GM21423 (cell line): ENCODE measurements around the gene LIN52.

ENCODE experiments used
- ATAC-seq: cut with Tn5 transposase; IDR thresholded peaks from one replicate; pipeline ENCODE4 v1.9.1; 2021; ENCODE audit warnings: mild to moderate bottlenecking, moderate library complexity; ENCODE audit not compliant: unreplicated experiment

The LIN52 gene

DNA sequence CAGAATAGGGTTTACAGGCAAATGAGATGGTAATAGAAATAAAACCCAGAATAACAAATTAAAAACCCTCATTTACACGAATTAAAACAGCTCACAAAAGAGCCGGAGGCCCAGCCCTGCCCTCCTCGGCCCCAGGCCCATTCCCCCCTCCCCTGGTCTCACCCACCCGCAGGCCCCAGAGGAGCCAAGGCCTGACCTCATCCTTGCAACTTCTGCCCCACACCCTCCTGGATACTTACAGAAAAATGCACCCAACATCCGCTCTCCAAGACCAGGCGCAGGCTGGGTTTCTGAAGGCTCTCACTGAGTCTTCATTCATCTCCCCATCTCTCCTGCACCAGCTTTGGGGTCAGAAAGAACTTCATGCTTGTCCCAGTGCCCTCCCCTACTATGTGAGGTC is 138.3 kb downstream of the LIN52 start:
- ATAC-seq = no peak

DNA sequence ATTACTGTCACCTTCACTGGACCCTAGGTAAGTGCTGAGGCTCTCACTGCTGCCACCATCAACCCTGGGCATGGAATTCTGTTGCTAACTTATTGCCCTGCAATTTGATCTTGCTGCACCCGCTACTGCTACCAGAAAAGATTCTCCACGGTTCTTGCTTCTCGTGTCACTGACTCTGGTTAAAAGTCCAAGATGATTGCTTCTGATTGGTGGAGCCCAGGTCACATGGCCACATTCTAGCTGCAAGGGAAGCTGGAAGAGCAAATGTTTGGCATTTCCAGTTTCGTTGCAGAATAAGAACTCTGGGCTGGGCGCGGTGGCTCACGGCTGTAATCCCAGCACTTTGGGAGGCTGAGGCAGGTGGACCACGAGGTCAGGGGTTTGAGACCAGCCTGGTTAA is 147.0 kb downstream of the LIN52 start:
- no peak for ATAC-seq

DNA sequence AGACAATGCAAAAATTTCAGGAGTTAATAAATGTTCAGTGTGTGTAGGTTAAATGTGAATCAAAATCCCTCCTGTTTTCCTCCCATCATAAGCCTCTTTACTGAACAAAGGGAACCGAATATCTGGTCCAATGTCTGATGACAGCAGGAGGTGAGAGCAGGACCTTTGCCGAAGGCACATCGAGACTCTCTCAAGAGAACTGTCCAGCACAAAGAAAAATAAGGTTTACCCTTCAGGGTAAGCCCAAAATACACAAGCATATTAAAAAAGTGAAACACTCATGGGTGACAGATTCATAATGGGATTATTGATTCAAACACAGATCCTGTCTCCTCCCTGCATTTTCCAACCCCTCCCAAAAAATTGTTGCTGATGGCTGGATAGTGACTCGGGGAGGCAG is 150.3 kb downstream of the LIN52 start:
- no peak for ATAC-seq

DNA sequence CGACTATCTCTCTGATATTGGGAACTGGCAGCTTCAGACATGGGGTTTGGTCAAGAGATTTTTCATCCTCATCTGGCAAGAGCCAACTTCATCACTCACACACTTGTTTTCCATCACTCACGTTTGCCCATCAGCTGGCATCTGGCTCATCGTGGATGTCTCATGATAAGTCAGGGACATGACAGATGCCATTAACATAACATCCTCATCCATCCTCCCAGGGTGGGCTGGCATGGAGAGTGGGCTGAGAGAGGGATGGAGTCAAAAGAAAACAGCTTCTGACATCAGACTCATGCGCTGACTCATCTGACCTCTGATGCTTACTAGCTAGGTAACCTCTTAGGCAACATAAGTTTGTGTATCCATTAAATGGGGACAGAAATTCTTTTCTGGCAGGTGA is 152.7 kb downstream of the LIN52 start:
- ATAC-seq = no peak

DNA sequence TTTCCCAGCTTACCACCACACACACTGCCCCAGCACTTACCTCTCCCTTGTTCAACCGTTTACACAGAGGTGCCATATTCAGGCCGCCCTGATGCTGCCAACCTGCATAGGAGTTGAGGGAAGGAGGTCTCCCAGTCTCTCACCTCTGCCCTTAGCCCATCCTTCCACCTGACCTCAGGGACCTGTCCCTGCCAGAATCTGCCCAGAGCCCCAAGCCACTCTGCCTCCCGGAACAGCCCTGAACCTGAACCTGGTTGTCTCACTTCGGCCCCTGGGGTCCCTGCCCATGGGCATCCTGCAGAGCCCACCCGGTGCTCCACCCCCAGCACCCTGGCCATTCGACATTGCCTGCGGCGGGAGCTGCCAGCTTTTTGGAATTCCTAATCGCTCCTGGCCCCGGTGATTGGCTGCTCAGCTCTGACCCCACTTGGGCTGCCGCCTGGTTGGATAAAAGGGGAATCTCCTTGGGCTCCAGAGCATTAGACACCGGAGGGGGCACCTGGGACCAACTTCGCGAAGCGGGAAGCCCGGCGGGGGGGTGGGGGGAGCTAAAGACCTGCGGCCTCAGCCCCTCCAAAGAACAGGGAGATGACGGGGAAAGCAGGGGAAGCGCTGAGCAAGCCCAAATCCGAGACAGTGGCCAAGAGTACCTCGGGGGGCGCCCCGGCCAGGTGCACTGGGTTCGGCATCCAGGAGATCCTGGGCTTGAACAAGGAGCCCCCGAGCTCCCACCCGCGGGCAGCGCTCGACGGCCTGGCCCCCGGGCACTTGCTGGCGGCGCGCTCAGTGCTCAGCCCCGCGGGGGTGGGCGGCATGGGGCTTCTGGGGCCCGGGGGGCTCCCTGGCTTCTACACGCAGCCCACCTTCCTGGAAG is 154.5 kb downstream of the LIN52 start, which contains the start of gene VSX2:
Gene VSX2, plus strand, starts transcription at position 476 of the 874 bp plus-strand sequence. Its CDS starts 113 bp downstream, at position 589.
- ATAC-seq = no peak

DNA sequence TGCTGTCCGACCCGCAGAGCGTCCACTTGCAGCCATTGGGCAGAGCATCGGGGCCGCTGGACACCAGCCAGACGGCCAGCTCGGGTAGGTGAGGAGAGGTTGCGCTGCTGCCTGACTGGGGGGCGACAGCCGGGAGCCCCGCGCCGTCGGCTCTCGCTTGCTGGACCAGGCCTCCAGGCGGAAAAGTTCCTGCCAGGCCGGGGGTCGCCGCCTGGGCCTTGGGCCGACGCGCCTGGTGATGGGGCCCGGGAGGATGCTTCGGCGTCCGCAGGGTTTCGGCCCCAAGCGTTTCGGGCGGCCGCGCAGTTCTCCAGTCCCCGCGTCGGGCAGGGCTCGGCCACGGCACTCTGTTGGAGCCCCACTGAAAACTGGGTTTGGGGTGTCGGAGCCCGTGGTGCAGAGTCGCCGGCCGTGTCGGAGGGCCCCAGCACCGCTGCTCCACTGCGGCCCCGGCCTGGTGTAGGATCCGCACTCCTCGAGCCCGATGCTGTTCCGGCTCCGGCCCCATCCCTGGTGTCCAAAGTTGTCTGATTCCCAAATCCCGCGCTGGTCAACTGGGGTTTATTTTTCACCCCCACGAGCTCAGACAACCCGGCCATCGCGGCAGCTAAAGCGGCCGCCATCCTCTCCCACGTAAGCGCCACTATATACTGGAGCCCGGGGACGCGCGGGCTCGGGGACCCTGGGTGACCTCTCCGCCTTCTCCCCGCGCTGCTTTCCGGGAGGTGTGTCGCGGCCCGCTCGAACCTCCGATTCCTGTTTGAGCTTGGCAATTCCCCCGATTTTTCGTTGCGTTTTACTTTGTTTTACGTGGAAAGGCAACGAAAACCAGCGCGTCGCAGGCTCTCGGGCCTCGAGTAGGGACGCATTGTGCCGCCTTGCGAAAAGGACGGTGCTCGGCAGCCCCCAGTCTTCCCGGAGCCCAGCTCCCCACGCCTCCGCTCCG is 155.4 kb downstream of the LIN52 start:
- ATAC-seq = no peak

DNA sequence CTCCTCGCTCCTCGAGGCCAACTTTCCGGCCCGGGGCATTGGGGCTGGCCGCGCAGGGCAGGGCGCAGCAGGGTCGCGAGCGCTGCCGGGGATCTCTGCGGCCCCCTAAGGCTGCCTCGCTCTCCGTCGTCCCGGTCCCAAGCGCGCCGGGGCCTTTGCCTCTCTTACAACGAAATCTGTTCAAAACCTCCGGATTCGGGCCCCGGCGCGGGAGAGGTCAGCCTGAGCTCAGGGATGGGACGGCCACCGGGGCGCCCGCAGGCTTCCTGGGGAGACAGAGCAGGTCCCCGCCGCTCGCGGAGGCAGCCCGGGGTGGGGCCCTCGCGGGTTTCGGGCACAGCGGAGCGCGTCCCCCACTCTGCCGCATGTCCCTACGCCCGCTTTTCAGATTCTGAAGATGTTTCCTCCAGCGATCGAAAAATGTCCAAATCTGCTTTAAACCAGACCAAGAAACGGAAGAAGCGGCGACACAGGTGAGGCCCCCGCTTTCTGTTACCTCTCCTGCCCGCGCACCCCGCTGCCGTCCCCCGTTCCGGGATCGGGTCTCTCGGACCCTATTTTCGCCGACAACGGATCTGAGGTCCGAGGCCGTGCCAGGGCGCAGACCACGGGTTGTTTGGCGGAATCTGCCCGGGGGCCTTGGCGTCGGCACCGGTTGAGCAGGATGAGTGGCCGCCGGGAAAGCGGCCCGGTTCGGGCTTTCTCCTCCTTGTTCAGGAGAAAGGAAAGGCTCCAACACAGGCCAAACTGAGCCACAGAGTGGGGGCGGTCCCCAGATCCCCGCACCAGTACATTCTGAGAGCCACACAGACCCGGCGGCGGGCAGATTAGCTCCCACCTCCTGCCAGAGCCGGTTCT is 156.3 kb downstream of the LIN52 start:
- no peak for ATAC-seq

DNA sequence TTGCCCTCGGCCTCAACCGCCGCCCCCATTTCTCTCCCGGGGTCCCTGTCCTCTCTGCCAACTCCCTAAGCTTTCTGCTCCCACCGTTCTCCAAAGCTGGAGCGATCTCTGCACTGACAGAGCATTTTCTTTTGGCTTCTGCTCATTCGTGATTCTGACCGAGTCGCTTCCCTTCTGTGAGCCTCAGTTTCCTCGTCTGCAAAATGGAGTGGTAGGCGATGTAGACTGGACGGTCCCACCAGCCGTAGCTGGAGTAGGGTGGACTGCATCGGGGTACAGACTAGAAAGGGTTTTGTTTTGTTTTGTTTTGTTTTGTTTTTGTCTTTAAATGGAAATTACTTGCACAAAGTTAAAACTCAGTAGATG is 156.9 kb downstream of the LIN52 start:
- no peak for ATAC-seq

DNA sequence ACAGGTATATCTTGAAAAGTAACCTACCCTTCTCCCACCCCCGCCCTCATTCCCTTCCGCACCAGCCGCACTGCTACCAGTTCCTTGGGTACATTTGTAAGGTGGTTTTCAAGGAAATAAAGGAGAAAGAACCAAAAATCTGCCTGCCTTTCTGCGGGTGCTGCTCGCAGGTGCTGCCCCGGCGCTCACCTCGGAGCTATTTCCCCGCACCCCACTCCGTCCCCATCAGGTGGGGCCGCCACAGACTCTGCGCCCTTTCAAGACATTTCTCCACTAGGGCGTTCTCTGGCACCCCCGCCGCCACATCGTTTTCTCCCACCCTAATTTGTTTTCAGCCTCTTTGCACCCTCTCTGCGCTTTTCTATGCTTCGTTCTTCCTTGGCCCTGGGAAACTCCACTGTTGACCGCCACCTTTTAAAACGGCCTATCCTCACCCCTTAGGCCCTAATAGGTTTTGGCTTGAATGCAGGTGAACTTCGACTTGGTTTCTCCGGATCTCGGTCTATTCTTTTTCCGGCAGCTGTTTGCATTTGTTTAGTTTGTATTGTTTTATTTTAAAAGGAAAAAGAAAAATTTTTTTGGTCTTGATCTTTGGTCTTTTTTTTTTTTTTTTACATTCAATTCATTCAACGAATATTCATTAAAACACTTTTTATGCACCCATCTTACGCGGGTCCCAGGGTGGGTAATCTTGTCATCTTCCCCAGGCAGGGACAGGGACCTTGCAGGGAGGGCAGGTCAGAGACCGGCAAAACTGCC is 157.4 kb downstream of the LIN52 start:
- ATAC-seq = no peak

DNA sequence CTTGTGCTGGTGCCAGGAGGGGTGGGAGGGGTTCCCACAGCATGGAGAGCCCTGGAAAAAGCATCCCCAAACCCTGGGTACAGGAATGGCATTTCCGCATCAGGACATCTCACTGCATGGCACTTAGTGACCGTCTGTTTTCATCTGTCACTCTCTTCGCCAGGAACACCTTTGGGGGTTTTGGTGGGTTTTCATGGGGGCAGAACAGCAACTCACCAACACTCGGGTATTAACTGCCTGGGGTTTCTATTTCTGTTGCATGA is 158.0 kb downstream of the LIN52 start:
- ATAC-seq = no peak

DNA sequence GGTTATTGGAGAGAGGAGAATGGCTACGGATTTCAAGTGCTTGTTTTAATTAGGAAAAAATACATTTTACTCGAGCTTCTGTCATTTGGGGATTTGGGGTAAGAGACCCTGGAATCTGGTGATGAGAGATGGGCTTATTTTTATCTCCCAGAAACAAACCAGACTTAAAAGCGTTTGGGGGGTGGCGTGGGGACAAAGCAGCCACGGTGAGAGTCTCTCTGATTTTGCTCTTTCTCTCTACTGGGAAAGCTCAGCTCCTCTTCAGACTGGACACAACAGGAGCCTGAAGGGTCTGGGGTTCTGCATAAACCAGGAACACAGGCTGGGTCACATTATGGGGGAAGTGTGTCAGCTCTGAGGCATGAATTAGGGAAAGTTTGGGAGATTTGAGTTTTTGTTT is 158.3 kb downstream of the LIN52 start:
- ATAC-seq = no peak

DNA sequence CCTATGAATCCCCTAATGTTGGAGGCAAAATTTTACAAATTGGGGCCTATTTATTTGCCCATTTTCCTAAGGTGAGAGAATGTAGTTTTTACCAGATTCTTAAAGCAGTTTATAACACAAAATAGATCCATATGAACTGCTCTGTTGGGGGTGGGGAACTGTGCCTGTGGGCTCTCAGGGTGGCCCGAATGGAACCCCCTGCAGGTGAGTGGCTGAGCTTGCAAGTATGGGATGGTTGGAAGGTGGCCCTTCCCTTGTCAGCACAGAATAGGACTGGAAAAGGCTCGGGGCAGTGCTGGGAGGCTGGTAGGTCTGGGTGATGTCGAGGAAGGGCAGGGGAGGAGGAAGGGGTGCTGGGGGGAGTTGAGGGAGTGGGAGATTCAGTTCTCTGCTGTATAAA is 159.4 kb downstream of the LIN52 start:
- no peak for ATAC-seq

DNA sequence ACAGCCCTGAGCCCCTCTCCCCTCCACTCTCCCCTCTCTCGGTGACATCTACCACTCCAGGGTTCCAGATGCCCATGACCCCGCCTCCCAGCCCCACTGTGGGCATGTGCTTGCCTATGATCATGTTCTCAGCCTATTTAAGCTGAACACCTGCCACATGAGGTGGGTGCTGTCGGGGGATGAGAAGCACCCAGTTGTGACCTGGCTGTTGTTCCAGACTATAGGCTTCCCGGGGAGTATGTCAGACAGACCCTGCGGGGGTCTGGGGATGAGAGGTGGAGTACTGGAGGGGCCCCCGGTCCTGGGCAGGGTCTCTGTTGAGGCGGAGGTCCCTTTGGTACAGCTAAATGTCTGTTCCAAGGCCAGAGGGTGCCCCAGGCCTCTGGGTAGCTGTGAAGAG is 160.5 kb downstream of the LIN52 start:
- no peak for ATAC-seq

DNA sequence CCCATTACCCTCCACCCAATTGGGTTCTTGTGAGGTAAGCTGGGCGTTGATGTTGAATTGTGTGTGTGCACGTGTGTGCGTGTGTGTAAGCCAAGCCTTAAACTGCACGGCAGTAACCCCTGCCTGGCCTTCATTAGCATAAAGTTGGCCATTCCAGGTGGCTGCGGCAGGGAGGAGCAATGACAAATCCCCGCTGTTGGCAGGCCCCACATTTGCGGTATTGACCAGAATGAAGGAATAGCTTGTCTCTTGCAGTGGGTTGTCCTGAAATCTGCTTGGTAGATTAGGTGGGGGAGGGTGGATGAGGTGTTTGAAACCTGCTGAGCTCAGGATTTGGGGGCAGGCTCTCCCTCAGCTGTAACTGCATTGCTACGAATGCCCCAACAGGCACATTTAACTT is 161.8 kb downstream of the LIN52 start:
- no peak for ATAC-seq

DNA sequence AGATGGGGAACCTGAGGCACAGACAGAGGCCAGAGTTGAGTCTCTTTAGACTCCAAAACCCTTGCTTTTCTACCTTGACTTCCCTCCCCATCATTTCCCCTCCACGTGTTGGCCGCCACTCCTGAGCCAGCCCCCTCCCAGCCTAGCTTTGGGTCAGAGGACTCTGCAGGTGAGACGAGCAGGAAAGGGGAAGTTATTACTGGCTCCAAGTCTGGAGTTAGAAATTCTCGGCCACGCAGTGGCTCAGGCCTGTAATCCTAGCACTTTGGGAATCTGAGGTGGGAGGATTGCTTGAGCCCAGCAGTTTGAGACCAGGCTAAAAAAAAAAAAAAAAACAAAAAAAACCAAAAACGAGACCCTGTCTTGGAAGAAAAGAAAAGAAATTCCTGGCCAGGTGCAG is 163.3 kb downstream of the LIN52 start:
- ATAC-seq = no peak

DNA sequence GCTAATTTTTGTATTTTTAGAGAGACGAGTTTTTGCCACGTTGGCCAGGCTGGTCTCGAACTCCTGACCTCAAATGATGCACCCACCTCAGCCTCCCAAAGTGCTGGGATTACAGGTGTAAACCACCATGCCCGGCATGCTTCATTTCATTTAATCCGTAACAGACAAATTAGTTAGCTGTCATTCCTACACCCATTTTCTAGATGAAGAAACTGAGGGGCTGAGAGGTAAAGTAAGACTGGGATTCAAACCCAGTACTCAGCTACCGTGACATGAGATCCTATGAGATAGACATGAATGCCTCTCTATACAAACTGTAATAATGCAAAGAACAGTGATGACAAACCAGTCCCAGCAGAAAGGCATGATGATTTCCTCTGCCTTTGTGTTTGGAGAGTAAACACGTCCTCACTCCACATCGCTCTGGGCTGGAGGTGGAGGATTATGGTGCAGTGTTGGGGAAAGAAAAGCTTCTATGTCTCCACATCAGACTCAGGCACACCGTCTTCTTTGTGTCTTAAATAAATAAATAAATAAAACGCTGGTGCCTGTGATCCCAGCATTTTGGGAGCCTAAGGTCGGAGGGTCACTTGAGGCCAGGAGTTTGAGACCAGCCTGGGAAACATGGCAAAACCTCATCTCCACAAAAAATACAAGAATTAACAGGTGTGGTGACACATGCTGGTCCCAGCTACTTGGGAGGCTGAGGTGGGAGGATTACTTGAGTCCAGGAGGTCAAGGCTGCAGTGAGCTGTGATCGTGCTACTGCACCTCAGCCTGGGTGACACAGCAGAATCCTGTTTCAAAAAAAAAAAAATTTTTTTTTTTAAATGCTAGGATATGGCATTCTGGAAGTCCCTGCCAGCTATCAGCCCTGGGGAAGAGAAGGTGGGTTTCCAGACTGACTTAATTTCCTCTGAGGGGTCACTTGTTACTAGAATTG is 164.9 kb downstream of the LIN52 start:
- ATAC-seq = no peak
